ENCODE data around the gene PTPRE.

- no peak for TF ChIP-seq CTCF (IDR thresholded peaks at IDR 0.05)
- no peak for TF ChIP-seq POLR2A (IDR thresholded peaks at IDR 0.05)
These were observed 72.1 kb downstream of the PTPRE start for GRCh38 chr10:127979045-127979444.
